GM19328 (cell line): ENCODE measurements around the gene PIR.

Experiments
- ATAC-seq: cut with Tn5 transposase; IDR thresholded peaks from one replicate; pipeline ENCODE4 v1.9.1; 2021; ENCODE audit warnings: mild to moderate bottlenecking, moderate library complexity; ENCODE audit not compliant: unreplicated experiment

The PIR gene

DNA sequence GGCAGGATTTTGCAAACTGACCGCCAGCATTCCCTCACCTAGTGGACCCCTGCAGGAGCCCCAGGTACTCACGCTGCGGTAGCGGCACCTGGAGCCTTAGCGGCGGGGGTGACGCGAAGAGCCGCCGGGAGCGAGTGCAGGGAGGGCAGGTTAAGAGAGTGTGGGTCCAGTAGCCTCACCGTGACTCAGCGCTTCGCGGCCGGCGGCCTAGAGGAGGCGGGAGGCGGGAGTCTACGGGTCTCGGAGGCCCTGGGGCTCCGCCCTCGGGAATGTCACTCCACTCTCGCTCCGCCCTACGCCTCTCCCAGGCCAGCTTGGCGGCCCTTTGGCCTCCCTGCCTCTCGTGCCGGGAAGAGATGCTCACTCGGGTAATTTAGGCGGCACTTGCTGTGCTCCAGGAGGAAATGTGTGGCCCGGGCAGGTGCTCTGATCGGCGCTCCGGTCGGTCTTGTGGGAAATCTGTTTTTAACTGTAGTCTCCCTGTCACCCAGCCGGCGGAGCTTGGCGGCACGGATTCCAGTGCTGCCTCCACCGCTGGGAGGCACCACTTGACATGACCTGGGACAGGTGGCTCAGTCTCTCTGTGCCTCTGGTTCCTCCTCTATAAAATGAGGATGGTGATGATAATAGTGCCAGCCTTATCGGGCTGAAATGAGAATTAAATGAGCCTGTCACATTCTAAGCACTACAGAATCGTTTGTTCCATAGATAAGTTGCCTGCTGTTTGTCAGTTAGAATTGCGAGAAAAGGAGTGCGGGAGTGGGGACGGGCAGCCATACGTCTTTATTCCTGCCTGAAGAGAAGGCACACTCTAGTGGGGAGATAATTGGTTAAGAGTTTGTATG, at the start of gene PIR:
Gene PIR (minus strand): TSS at position 216 of the 845 bp plus-strand sequence. CDS start 2,076 bp downstream, outside the sequence.
- ATAC-seq: peak; percentile 92

- ATAC-seq: no peak
Measured at GRCh38 chrX:15530318-15530717, 37.2 kb upstream of the PIR start.

- ATAC-seq: no peak
Measured at GRCh38 chrX:15529165-15529564, 36.0 kb upstream of the PIR start.

GRCh38 chrX:15525664-15526416, 32.7 kb upstream of the PIR start:
- ATAC-seq: no peak

DNA sequence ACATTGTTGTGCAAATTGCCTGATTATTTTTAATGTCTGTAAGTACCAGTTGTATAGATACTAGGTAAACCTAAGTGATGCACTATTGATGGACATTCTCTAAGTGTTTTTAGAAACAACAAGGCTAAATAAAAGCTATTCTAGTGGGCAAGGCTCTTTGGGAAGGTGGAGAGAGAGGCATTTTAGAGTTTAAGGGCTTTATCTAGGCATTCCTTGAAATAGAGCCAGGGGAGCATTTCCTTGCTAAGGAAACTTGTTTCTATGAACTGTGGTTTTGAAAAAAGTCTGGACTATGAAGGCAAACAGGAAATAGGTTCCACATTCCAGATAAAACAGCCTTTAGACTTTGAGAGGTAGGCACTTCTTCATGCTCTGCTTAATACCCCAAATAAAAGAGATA, 31.3 kb upstream of the PIR start:
- ATAC-seq: no peak

DNA sequence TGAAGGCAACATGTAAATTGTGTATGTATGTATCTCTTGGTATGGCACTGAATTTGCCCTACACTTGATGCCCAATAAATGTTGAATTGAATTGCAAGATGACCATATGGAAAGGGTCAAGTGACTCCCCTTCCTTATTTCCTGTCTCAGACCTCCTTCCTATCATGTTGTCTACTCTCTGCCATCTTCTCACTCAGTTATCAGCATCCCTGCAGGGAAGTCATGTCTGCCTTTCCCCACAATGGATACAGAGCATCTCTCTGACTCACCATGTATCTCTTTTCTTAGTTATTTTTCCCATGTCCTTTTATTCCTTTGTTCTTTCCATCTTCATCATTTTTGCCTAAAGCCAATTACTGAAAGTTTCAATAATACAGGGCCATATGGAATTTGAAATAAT, 30.0 kb upstream of the PIR start:
- ATAC-seq: no peak

DNA sequence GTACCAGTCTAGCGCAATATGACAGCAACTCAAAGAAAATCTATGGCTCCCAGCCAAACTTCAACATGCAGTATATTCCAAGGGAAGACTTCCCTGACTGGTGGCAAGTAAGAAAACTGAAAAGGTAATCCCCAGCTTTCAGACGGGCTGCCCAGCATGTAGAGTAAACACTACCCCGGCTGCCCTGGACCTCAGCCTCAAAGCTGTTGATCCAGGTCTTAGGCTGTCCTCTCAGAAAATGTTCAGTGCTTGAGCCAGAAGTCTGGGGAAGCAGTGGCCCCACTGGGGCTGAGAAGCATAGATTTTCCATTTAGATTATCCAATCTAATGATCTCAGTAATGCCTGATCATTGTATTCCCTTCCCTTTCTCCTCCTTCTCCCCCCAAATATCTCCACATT, 29.3 kb upstream of the PIR start:
- no peak for ATAC-seq

DNA sequence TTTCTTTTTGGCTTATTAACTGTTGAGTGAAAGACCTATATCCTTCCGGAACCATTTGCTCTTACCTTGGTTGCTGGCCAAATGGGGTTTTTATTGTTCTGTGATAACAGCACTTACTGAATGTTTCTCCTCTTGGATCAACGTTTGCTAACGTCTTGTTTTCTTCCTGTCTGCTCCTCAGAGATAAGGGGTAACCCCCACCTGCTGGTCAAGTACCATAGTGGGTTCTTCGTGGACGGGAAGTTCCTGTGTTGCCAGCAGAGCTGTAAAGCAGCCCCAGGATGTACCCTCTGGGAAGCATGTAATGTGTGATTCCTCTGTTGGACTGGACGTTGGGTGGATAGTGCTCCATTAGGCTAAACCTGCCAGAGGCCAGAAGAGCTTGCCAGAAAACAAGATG, 22.8 kb upstream of the PIR start:
- ATAC-seq: no peak

DNA sequence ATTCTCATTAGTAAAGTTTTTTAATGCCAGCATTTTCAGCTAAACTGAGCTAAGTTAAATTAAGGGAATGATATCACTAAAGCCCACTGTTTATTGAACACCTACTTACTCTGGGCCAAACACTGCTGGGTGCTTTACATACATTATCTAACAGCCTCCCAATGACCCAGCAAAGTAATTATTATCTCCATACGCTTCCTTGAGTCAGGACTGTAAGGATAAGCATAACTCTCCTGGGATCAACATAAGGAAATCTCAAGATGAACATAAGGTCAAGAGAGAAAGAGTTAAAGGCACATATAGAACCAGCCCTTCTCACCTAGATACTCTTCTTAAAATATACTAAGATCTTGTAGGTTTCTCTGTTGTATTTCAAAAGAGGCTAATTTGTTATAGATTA, 21.1 kb upstream of the PIR start:
- ATAC-seq: no peak

GRCh38 chrX:15512401-15512965, 19.4 kb upstream of the PIR start:
- no peak for ATAC-seq

DNA sequence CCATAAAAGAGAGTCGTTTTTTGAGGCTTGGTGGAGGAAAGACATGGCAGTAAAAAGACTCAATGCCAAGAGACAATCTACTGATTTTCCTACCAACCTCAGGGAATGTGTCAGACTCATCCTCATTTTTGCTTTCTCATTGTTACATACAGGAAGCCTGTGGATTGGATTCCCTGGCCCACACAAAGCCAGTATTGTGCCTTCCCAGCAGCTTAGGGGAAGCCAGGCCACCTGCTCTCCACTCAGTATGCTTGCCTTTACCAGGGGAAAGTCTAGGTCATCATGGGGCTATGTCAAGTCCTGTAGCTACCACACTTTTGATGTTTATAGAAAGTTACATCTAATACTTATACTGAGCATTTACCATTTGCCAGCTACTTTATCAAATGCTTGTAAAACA, 18.4 kb upstream of the PIR start:
- ATAC-seq: no peak

DNA sequence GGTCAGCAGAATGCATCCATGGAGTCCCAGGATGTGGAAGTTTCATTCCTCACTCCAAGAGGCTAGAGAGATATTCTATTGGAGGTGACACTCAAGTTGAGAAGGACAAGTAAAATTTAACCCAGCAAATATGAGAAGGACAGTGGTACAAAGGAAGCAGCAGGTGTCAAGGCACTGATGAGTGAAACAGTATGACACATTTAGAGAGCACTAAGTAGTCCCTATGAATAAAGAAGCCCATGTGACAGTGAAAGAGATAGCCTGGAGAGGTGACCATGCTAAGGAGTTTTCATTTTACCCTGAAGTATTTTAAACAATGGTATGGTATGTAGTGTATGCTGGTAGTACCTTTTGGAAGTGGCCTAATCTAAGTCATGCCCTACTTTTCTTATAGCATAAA, 16.7 kb upstream of the PIR start:
- ATAC-seq: no peak

DNA sequence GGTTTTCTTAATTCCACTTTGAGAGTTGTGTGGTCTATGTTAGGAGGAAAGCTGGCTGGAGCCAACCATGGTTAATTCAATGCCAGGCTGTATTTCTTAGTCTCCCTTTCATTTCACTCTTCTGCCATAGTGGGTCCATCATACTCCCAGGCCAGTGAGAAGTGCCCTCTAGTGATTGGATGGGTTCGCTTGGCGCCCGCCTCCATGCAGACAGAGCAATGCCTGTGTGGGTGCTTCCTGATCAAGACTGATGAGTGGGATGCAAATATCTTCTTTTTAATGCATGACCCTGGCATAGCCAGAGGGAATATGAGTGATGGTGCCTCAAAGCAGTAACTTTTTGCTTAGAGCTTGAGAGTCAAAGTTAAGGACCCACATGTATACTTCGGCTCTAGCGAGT, 13.9 kb upstream of the PIR start:
- ATAC-seq: no peak

DNA sequence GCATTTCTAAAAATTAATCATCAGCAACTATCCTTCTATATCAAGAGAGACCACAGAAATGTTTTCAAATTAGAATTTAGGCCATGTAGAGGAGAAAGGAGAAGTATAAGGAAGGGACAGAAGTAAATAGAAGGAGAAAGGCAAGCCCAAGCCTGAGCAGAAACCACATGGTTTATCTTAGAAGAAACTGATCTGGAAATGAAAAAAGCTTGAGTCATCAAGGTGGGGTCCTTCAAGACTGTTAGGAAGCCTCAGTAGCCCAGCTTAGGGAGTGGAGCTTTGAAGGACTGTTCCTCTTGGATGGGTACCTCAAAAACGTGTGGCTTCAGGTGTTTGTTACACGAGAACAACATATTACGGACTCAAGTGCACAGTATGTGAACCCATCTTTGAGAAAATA, 12.0 kb upstream of the PIR start:
- ATAC-seq: no peak

GRCh38 chrX:15504661-15505060, 11.5 kb upstream of the PIR start:
- ATAC-seq: no peak

GRCh38 chrX:15501506-15501905, 8.4 kb upstream of the PIR start:
- ATAC-seq: no peak

- no peak for ATAC-seq
Measured at GRCh38 chrX:15500497-15500966, 7.4 kb upstream of the PIR start, which contains the start of gene BMX. BMX (plus strand) TSS chrX:15500807; CDS start chrX:15508354, 7,547 bp downstream.

DNA sequence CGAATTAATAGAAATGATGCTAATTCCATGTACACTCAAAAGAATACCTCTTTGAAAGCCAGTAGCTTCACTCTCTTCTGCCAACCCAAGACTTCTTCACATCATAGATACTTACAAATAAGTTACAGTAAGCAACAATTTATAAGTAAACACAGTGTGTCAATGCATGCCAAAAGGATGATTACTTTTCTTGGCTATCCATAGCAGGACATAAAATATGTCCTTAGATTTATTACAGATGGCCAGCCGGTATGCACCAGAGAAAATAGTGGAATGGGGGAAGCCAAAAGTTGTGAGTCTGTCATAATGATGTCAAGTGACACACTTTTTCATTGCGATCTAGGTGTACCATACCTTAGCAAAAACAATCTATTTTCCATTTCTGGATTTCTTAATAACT, 6.8 kb upstream of the PIR start:
- ATAC-seq: no peak

- ATAC-seq: no peak
Measured at GRCh38 chrX:15498741-15499140, 5.6 kb upstream of the PIR start.

- no peak for ATAC-seq
Measured at GRCh38 chrX:15497865-15498264, 4.7 kb upstream of the PIR start.

GRCh38 chrX:15496824-15497223, 3.7 kb upstream of the PIR start:
- no peak for ATAC-seq

DNA sequence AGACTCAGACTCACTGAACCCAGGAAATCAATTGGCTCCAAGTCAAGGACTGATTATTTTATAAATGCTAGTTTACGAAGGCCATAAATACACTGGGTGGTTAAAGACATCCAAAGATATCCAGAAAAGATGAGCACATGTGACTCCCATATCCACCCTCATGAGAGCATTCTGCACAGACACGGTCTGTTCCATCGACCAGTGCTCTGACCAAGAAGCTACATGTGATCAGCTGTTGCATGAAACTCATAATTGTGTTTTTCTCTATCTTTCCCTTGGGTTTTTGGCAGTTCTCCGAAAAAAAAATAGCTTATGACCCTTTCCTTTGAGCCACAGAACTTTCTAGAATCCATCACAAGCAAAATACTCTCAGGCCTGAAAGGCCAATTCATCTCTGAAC, 2.7 kb upstream of the PIR start:
- ATAC-seq: no peak
